Subcutaneous adipose tissue (tissue), 4 donors: ENCODE measurements around the gene WDR20. TPM values are rescaled to one million over a fixed set of nuclear protein-coding genes. Genes with fewer than 3 reads are reported as not detected.

Experiments used
- total RNA-seq, 4 donors: library from RNA; depleted of rRNA; stranded (reverse); fragments of >200 nt; gene quantifications; one replicate each; pipeline ENCODE4 v1.1.0, GENCODE V29; 2016
- TF ChIP-seq, protein P1 (sequence below): fragments of 450-650 bp; IDR thresholded peaks from one replicate; pipeline ENCODE4 v1.5.1; 2016; ENCODE audit warnings: low read depth, mild to moderate bottlenecking, control low read depth, antibody characterized with exemption, moderate library complexity

The WDR20 gene
- total RNA-seq, 4 donors from 2014 or later, result 21.2 to 29.3 (median 26.5) TPM

DNA sequence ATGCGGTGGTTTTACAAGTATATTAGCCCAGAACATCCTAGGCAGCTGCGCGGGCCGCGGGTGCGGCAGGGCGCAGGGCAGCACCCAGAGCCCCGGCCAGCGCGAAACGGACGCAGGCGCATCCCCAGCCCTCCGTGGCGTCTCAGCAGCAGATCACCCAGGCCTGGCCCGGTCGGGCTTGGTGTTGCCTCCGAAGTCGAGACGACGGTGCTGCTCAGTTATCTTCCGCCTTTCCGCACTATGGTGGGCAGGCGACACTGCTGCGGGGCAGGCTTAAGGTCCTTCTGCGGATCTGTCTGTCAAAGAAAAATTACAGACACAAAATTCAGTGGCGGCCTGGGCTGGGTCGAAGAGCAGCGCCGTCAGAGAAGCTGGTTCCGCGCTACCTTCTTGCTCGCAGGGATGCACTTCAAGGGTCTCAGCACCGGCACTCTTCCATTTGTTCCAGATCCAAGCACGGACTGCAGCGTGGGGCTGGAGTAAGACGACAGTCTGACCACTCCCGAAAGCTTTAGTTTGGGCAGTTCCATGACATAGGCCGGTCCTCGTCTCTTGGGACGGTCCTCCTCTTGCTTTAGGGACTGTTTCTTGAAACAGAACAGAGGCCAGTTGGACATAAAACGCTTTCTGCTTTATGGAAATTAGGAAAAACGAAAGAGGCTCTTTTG is 89.5 kb downstream of the WDR20 start:
- TF ChIP-seq, protein P1, sequence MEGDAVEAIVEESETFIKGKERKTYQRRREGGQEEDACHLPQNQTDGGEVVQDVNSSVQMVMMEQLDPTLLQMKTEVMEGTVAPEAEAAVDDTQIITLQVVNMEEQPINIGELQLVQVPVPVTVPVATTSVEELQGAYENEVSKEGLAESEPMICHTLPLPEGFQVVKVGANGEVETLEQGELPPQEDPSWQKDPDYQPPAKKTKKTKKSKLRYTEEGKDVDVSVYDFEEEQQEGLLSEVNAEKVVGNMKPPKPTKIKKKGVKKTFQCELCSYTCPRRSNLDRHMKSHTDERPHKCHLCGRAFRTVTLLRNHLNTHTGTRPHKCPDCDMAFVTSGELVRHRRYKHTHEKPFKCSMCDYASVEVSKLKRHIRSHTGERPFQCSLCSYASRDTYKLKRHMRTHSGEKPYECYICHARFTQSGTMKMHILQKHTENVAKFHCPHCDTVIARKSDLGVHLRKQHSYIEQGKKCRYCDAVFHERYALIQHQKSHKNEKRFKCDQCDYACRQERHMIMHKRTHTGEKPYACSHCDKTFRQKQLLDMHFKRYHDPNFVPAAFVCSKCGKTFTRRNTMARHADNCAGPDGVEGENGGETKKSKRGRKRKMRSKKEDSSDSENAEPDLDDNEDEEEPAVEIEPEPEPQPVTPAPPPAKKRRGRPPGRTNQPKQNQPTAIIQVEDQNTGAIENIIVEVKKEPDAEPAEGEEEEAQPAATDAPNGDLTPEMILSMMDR, result no peak

DNA sequence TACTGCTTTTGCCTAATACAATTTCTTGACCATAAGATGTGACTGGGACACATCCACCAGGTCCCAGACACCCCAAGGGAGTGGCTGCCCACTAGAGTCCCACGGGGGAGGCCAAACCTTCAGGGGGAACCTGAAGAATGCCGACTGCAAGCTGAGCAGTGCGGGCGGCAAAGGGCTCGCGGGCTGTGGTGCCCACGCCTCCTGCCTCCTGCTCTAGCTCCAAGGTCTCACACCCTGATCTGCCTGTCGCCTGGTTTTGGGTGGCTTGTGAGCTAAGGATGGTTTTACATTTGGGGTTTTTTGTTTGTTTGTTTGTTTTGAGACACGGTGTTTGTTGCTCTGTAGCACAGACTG is 90.0 kb downstream of the WDR20 start:
- TF ChIP-seq, protein P1, result no peak

DNA sequence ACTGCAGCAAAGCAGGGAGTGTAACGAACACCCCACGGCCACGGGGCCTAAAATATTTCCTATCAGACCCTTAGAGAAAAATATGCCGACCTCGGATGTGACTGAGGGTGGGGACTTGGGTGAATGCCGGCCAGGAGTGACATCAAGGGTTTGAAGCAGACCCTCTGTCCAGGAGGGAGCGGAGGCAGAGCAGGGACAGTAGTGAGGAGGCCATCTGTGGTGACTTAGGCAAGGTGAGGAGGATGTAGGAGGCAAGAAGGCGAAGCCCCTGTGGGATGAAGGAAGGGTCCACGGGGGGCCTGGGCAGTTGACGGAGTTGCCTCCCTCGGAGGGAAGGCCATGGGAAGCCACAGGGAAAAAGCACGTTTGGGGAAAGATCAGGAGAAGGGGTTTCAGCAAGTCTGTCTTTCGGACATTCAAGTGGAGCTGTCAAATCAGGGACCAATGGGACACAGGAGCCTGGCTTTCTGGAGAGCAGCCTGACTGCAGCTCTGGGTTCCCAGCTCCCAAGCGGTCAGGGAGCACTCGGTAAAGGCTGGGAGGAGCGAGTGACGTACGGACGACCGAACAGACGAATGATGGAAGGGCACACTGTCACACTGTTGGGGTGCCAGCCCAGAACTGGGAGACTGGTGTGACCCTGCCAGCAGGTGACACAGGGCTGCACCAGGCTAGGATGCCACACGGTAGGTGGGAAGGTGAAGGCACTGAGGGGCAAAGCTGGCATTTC is 90.9 kb downstream of the WDR20 start:
- TF ChIP-seq, protein P1, result no peak

DNA sequence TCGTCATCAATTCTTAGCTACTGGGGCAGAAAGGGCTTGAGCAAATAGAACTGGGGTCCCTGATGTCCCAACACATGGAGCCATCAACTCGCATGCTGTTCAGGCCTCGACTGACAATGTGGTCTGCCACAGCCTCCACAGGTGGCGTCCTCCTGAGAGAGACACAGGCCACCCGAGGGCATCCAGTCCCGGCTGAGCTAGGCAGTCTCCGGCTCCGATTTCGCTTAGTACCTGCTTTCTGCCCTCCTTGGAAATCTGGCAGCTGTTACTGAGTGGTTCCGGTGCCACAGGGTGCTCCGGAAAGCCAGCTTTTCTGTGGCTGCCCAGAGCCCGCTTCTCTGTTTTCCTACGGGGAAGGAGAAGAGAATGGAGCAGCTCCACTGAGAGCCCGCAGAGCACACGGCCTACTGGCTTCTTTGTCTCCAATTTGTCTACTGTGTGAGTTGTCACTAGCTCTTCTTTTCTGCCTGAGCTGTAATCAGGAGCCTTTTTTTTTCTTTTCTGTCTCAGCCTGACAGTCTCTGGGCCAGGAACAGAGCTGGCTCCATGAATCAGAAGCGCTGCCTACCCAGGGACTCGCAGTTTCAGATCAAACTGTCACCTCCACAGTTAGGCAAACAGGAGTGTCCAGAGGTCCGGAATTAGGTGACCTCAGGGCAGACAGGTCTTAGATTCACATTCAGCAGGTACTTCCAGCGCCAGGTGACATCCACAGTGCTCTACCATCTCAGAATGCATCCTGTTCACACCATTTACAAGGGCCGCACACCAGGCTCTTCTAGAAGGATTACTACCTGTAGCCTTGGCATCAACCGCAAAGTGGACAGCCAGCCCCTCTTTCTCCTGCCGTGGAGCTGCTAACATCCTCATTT is 92.0 kb downstream of the WDR20 start:
- TF ChIP-seq, protein P1, result no peak

DNA sequence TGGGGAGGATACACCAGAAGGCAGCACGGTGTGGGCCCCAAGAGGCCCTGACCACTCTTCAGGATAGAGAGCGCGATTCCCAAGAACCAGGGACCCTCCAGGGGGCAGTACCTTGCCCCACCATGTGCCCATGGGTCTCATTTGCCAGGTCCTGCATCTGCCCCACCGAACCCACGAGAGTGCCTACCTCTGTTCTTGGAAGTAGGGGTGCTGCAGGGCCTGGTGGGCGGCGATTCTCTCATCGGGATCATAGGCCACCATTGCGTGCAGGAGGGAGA is 92.6 kb downstream of the WDR20 start:
- TF ChIP-seq, protein P1, result no peak

DNA sequence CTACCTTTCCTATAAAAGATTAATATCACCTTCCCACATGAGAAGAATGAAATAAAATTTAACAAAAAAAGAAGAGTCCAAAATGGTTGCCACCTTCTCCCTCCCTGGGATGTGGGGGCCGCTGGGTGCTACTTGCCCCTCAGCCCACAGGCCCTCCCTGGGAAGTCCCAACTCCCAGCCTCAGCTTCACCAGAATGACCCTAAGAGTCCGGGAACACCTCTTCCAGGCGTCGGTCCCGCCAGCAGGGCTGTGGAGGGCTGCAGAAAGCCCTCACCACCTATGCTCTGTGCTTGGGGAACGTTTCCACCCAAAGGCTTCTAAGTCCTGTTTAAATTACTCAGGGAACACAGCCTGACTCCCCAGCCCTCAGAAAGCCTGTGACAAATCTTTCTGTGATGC is 93.4 kb downstream of the WDR20 start:
- TF ChIP-seq, protein P1, result no peak
